Measurements from ENCODE around the gene PACS2. TPM values are rescaled to one million over a fixed set of nuclear protein-coding genes. Genes with fewer than 3 reads are reported as not detected.

PACS2 gene
- total and polyA plus RNA-seq, 2 of the 4 experiments (the other 2 are of a cell fraction), result 15.6 to 32.2 TPM

- peaks cover 11 to 61% of the 10 kb centered on the region in 2 experiments for H3K79me1 ChIP-seq (ENCODE audit: low read depth in 1 of 2, low read length in 2 of 2)
- no peak for ATAC-seq (ENCODE audit: low read depth)
- dilution Hi-C loops (cut with HindIII; ENCODE audit: low sequenced_read_pairs, unreplicated experiment) (no loop called here), intact Hi-C loops (cut with micrococcal nuclease) (no loop called here), in situ Hi-C loops (cut with MboI; ENCODE audit: low sequenced_read_pairs) (no loop called here)
- no peak overlapping the region for H3K18ac ChIP-seq (ENCODE audit: low read depth, low read length)
- TF ChIP-seq USF2 (IDR thresholded peaks at IDR 0.05; ENCODE audit: low read depth, low read length) (no peak), MXI1 (IDR thresholded peaks at IDR 0.05; ENCODE audit: borderline replicate concordance, low read depth, low read length) (no peak), SMC3 (IDR thresholded peaks at IDR 0.05; ENCODE audit: low read depth, low read length) (no peak), RCOR1 (IDR thresholded peaks at IDR 0.05; ENCODE audit: insufficient replicate concordance, low read length) (no peak), CHD1 (IDR thresholded peaks at IDR 0.05; ENCODE audit: low read depth, low read length) (no peak)
- H3K9me3 ChIP-seq (ENCODE audit: control insufficient read depth, insufficient read depth, low read length), result no peaks in the 10 kb centered on the region; the same call in 1 of the 2 replicates
- peaks cover 57% of the 10 kb centered on the region for H4K20me1 ChIP-seq (ENCODE audit: insufficient read depth, low read length)
- no peak overlapping the region for H4K91ac ChIP-seq (ENCODE audit: insufficient read depth, low read depth, low read length)
- H2AK5ac ChIP-seq (ENCODE audit: low read depth, low read length), result peak overlapping the region; percentile 50; the same call in 1 of the 2 replicates
- H3K27ac ChIP-seq (ENCODE audit: insufficient read depth, low read length), result no peak overlapping the region
- no peak overlapping the region for H3K56ac ChIP-seq (ENCODE audit: extremely low read depth, insufficient read depth, low read length)
- no peak overlapping the region for H3K4ac ChIP-seq (ENCODE audit: low read depth, low read length)
- H3K36me3 ChIP-seq (ENCODE audit: control insufficient read depth, insufficient read depth, low read length), result no peaks in the 10 kb centered on the region; the same call in 1 of the 2 replicates
- H2AFZ ChIP-seq (replicated peaks; ENCODE audit: low read length, poor library complexity), result peak overlapping the region; percentile 51
- no peak overlapping the region for H3K9ac ChIP-seq (ENCODE audit: low read depth, low read length)
- H3K23ac ChIP-seq (ENCODE audit: low read depth, low read length), result no peak overlapping the region; the same call in 1 of the 2 replicates
- peaks cover 7% of the 10 kb centered on the region; the same call in 1 of the 2 replicates for H3K9me1 ChIP-seq (ENCODE audit: insufficient read depth, low read length)
- BruUV-seq (replicated peaks), result no TSS peak
- no peak overlapping the region for H4K8ac ChIP-seq (ENCODE audit: low read depth in 2 of 2, low read length in 2 of 2)
- H2BK120ac ChIP-seq (ENCODE audit: low read depth, low read length), result no peak overlapping the region
- ChIA-PET POLR2A (ENCODE audit: unreplicated experiment) (no interaction called here), CTCF (no interaction called here)
- H2BK15ac ChIP-seq (ENCODE audit: low read depth, low read length), result no peak overlapping the region
- no peak overlapping the region for H2BK5ac ChIP-seq (ENCODE audit: low read depth, low read length, poor library complexity, severe bottlenecking)
- no peak overlapping the region for H3K4me2 ChIP-seq (ENCODE audit: low read depth, low read length)
- H2AK9ac ChIP-seq (replicated peaks; ENCODE audit: low read depth, low read length, poor library complexity), result peak overlapping the region; percentile 39
- no peak overlapping the region for H3K14ac ChIP-seq (replicated peaks; ENCODE audit: low read depth, low read length)
- H3K4me1 ChIP-seq (ENCODE audit: control insufficient read depth, insufficient read depth, low read length), result peaks cover 5% of the 10 kb centered on the region; the same call in 1 of the 2 replicates
- no peak overlapping the region for H4K5ac ChIP-seq (ENCODE audit: low read depth, low read length)
- no peak overlapping the region for H3K4me3 ChIP-seq (ENCODE audit: insufficient read depth, low read depth, low read length)
- no peak for DNase-seq
- WGBS, 2 experiments (ENCODE audit: extremely low coverage in 2 of 2, insufficient read length in 1 of 2), result no CpG with 5 or more reads among the region's 8 CpGs
- H2BK20ac ChIP-seq (ENCODE audit: low read depth, low read length), result no peak overlapping the region
- no peaks in the 10 kb centered on the region for H3K27me3 ChIP-seq (ENCODE audit: control insufficient read depth, insufficient read depth, low read length)
These were observed 17.2 kb downstream of the PACS2 start for GRCh38 chr14:105331575-105332349.

Measured in IMR-90 (cell line).